Body of pancreas (tissue), 4 donors: Measurements from ENCODE around the gene XDH. TPM values are rescaled to one million over a fixed set of nuclear protein-coding genes. Genes with fewer than 3 reads are reported as not detected.

Source experiments
- ATAC-seq: fragments of 150-250 bp; one replicate; pipeline ENCODE4 v1.9.1; 2016
- DNase-seq, 4 donors: peaks; one replicate each; pipeline ENCODE4 v3.0.0-alpha.2; 2019
- H3K27ac ChIP-seq, 4 donors: fragments of 200-600 bp; sonication (generic); 1 replicate in 3 of 4; 2 replicates in 1 of 4; pipeline versions ENCODE4 v1.5.1 to v1.6.1; 2016 to 2019; ENCODE audit warnings: mild to moderate bottlenecking in 1 of 4, mixed read lengths in 1 of 4, moderate library complexity in 1 of 4
- H3K27me3 ChIP-seq, 2 donors: fragments of 200-600 bp; sonication (generic); one replicate each; pipeline ENCODE4 v1.6.0; 2016; ENCODE audit warnings: mild to moderate bottlenecking in 1 of 2
- H3K36me3 ChIP-seq, 2 donors: fragments of 200-600 bp; sonication (generic); replicated peaks in 1 of 2; 2 replicates each; pipeline ENCODE4 v1.5.1; 2016; ENCODE audit warnings: low read depth in 2 of 2; ENCODE audit not compliant: insufficient read depth in 1 of 2
- H3K4me1 ChIP-seq: fragments of 200-600 bp; sonication (generic); one replicate; pipeline ENCODE4 v1.6.0; 2016
- H3K4me3 ChIP-seq, 2 donors: fragments of 200-600 bp; sonication (generic); 1 replicate in 1 of 2; 2 replicates in 1 of 2; pipeline ENCODE4 v1.5.1; 2016 to 2019
- H3K9me3 ChIP-seq, 3 donors: fragments of 200-600 bp; sonication (generic); 1 replicate in 2 of 3; 2 replicates in 1 of 3; pipeline ENCODE4 v1.5.1; 2016
- CTCF ChIP-seq, 7 experiments: fragments of 450-650 bp in 4 of 7; fragments of 200-600 bp in 3 of 7; sonication (generic) in 3 of 7; IDR thresholded peaks; one replicate each; pipeline ENCODE4 v1.5.1; 2016 to 2019; ENCODE audit warnings: antibody characterized with exemption in 7 of 7
- POLR2A ChIP-seq, 3 donors: fragments of 450-650 bp; IDR thresholded peaks; one replicate each; pipeline ENCODE4 v1.6.1; 2016; ENCODE audit warnings: antibody characterized with exemption in 3 of 3, mild to moderate bottlenecking in 2 of 3
- WGBS, 2 donors: methylation state at CpG; one replicate each; pipeline ENCODE4 v1.1.5; 2017; 5-methylcytosine and 5-hydroxymethylcytosine counted together
- intact Hi-C: fragments of 100-400 bp; cut with DNase I; formaldehyde crosslinking; loops from one replicate; pipeline ENCODE4 v1.15.1; 2023
- total RNA-seq, 2 donors: library from RNA; depleted of rRNA; stranded (reverse); fragments of >200 nt; gene quantifications; one replicate each; pipeline ENCODE4 v1.1.0, GENCODE V29; 2016

The XDH gene
- total RNA-seq, 2 donors from 2014 or later: 0.78 to 4.9 TPM

- H3K27me3 ChIP-seq: no peaks in the 10 kb centered on the region
- intact Hi-C loops: no loop called here
- H3K4me3 ChIP-seq: no peak overlapping the region
- H3K36me3 ChIP-seq: no peaks in the 10 kb centered on the region
- H3K27ac ChIP-seq: no peak overlapping the region
- no peak for DNase-seq
- H3K9me3 ChIP-seq: no peaks in the 10 kb centered on the region
- TF ChIP-seq POLR2A (IDR thresholded peaks at IDR 0.05) (no peak), CTCF (IDR thresholded peaks at IDR 0.05) (peak in 1 of 7 experiments; percentile 14)
- no peaks in the 10 kb centered on the region for H3K4me1 ChIP-seq
- ATAC-seq: no peak
These were observed 27.9 kb downstream of the XDH start for GRCh38 chr2:31386648-31387047.

- no peaks in the 10 kb centered on the region for H3K4me1 ChIP-seq
- no peak overlapping the region for H3K4me3 ChIP-seq
- no peak for TF ChIP-seq POLR2A (IDR thresholded peaks at IDR 0.05)
- TF ChIP-seq CTCF (IDR thresholded peaks at IDR 0.05): no peak
- no peak for DNase-seq
- no peak overlapping the region for H3K27ac ChIP-seq
- H3K27me3 ChIP-seq: no peaks in the 10 kb centered on the region
- H3K36me3 ChIP-seq: no peaks in the 10 kb centered on the region
- WGBS, 2 donors: 89 to 93% methylated on average over 7 of the region's 7 CpGs
- intact Hi-C loops: no loop called here
- H3K9me3 ChIP-seq: no peaks in the 10 kb centered on the region
- no peak for ATAC-seq
These were observed 28.4 kb downstream of the XDH start for GRCh38 chr2:31386172-31386571.

DNA sequence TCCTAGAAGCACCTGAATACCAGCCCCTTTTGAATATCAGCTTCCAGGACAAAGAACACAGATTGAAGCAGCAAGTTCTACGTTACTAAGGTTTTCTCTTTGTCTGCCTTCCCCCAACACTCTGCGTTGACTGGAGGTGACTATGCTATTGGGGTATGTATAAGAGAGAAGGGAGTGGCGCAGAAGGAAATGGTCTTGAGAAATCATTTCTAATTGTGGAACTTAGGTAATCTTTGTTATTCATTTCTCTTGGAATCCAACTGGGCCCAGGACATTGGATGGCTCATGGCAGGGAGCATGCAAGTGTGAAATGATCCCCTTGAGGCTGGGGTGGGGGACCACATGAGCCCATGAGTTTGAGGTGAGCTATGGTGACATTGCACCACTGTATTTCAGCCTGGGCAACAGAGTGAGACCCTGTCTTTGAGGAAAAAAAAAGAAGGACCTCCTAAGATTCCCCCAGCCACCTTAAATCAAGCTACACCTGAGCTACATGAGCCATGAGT, 29.7 kb downstream of the XDH start:
- TF ChIP-seq CTCF (IDR thresholded peaks at IDR 0.05) (no peak), POLR2A (IDR thresholded peaks at IDR 0.05) (no peak)
- Histone ChIP-seq H3K9me3 (no peaks in the 10 kb centered on the region), H3K27ac (no peak overlapping the region), H3K36me3 (no peaks in the 10 kb centered on the region), H3K4me1 (no peaks in the 10 kb centered on the region), H3K4me3 (no peak overlapping the region), H3K27me3 (no peaks in the 10 kb centered on the region)
- ATAC-seq: no peak
- no peak for DNase-seq
- 86 to 92% methylated on average over 3 of the region's 3 CpGs for WGBS, 2 donors
- intact Hi-C loops: no loop called here

DNA sequence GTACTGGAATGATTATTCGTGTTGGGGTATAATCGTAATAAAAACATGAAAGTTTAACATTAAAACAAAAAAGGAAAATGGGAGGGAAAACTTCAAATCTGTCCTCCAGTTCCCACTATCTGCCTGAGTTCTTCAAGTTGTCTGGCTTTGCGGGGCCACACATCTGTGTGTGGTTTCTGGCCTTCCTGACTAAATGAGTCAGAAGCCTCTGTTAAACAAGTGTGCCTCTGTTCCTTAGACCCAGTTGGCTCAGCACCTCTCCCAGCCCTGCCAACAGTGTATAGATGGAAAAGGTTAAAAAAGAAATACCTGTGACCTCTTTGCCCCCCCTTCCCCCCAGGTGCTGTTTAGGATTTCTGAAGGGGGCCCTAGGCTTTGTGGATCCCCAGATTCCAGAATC, 30.2 kb downstream of the XDH start:
- ATAC-seq (no peak), DNase-seq (no peak)
- intact Hi-C loops: no loop called here
- H3K4me1 ChIP-seq: no peaks in the 10 kb centered on the region
- no peaks in the 10 kb centered on the region for H3K36me3 ChIP-seq
- no peaks in the 10 kb centered on the region for H3K27me3 ChIP-seq
- H3K27ac ChIP-seq: no peak overlapping the region
- no peak overlapping the region for H3K4me3 ChIP-seq
- no peaks in the 10 kb centered on the region for H3K9me3 ChIP-seq
- TF ChIP-seq CTCF (IDR thresholded peaks at IDR 0.05) (no peak), POLR2A (IDR thresholded peaks at IDR 0.05) (no peak)
- 70 to 80% methylated on average over 3 of the region's 3 CpGs for WGBS, 2 donors

DNA sequence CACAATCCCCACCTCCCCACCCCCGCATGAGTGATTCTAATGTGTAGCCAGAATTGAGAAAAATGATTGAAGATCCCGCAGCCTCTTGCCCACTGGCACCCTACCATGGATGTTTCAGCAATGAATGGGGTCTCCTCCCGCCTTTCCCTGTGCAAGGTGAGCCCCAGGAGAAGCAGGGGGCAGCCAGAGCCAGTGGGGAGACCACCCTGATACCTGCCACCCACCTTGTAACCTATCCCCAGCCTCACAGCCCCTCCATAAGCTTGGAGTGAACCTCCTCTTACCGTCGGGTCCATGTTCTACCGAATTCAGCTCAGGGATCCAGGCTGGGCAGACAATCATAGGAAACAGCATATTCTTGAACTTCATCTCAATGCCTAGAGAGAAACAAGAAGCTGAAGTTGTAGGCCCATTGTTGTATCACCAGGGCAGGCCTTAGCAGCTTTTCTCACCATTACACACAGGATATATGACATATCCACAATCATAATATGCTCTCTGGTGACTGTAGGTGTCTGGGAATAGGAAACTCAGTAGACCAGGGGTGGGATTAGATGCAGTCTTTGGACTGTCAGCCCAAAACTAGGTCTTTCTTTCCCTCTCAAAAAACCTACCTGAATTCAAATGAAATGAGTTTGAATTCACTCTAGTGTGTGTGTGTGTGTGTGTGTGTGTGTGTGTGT, 30.9 kb downstream of the XDH start:
- Histone ChIP-seq H3K4me3 (no peak overlapping the region), H3K36me3 (no peaks in the 10 kb centered on the region), H3K27me3 (no peaks in the 10 kb centered on the region), H3K27ac (no peak overlapping the region), H3K9me3 (no peaks in the 10 kb centered on the region), H3K4me1 (no peaks in the 10 kb centered on the region)
- TF ChIP-seq CTCF (IDR thresholded peaks at IDR 0.05) (no peak), POLR2A (IDR thresholded peaks at IDR 0.05) (no peak)
- DNase-seq: no peak
- intact Hi-C loops: no loop called here
- 86 to 97% methylated on average over 6 of the region's 6 CpGs for WGBS, 2 donors
- ATAC-seq: no peak
